Measurements from ENCODE around the gene MARCKSL1. TPM values are rescaled to one million over a fixed set of nuclear protein-coding genes. Genes with fewer than 3 reads are reported as not detected.

The MARCKSL1 gene
- total and polyA plus RNA-seq, 2 donors (not counting 1 experiment from before 2014, with no cell fraction given): 73.2 to 106 TPM

- peaks cover 22 to 35% of the 10 kb centered on the region in 2 donors for H3K4me1 ChIP-seq (ENCODE audit: control insufficient read depth in 2 of 2, insufficient read depth in 2 of 2, low read length in 2 of 2)
- TF ChIP-seq EZH2 (IDR thresholded peaks at IDR 0.05; ENCODE audit: borderline replicate concordance, insufficient read depth, low read depth, low read length, poor library complexity, severe bottlenecking) (no peak), CTCF (IDR thresholded peaks at IDR 0.05) (no peak)
- no peak overlapping the region for H3K27ac ChIP-seq (ENCODE audit: low read length in 2 of 2)
- DNase-seq (no peak), ATAC-seq (ENCODE audit: low read depth) (no peak)
- Mint-ChIP-seq H3K27ac (peak overlapping the region; percentile 60), H3K4me1 (peaks cover 27% of the 10 kb centered on the region), H3K4me3 (no peak overlapping the region), H3K27me3 (no peaks in the 10 kb centered on the region), H3K9me3 (ENCODE audit: insufficient read depth) (no peaks in the 10 kb centered on the region)
- no peaks in the 10 kb centered on the region for H3K79me2 ChIP-seq (ENCODE audit: control insufficient read depth, insufficient read depth, low read length)
- POLR2A ChIA-PET: interaction anchor here (1.1 to 2.3 kb wide), 2 partner anchors 14 to 22 kb away, joined by 4 to 23 read pairs; partner anchors contain the start of gene MARCKSL1
- H3K9ac ChIP-seq (ENCODE audit: low read length): no peak overlapping the region
- 100% methylated on average over 1 of the region's 3 CpGs for WGBS (ENCODE audit: insufficient coverage)
- no peak overlapping the region for H3K4me3 ChIP-seq (ENCODE audit: control extremely low read depth in 1 of 5, extremely low read depth in 1 of 5, insufficient read depth in 1 of 5, low read depth in 2 of 5, low read length in 4 of 5)
- H2AFZ ChIP-seq (ENCODE audit: insufficient read depth, low read depth, low read length, poor library complexity, severe bottlenecking): no peak overlapping the region
- H3K27me3 ChIP-seq (replicated peaks in 1 of 4; ENCODE audit: control extremely low read depth in 1 of 4, control insufficient read depth in 3 of 4, insufficient read depth in 4 of 4, low read length in 3 of 4): no peaks in the 10 kb centered on the region
- intact Hi-C loops (cut with micrococcal nuclease): loop anchor here (10.0 kb wide), 1 partner anchor 714 kb away; the partner anchor contains the start of gene PEF1
- no peaks in the 10 kb centered on the region for H3K36me3 ChIP-seq (replicated peaks in 1 of 2; ENCODE audit: control extremely low read depth in 1 of 2, control insufficient read depth in 1 of 2, extremely low read depth in 1 of 2, insufficient read depth in 2 of 2, low read length in 1 of 2)
- H4K20me1 ChIP-seq (ENCODE audit: control insufficient read depth, insufficient read depth, low read length, poor library complexity, severe bottlenecking): no peaks in the 10 kb centered on the region
- CTCF ChIA-PET: interaction anchor here (0.6 to 2.8 kb wide), 5 partner anchors 11 to 143 kb away, joined by 3 to 18 read pairs (median 4); partner anchors contain the start of gene MARCKSL1
- H3K9me3 ChIP-seq (ENCODE audit: control extremely low read depth in 1 of 3, control insufficient read depth in 2 of 3, insufficient read depth in 1 of 3, low read length in 2 of 3): no peaks in the 10 kb centered on the region
- no peak overlapping the region for H3K4me2 ChIP-seq (replicated peaks; ENCODE audit: low read depth, low read length, poor library complexity, severe bottlenecking)
Measured at GRCh38 chr1:32358435-32358834, 22.4 kb upstream of the MARCKSL1 start.

DNA sequence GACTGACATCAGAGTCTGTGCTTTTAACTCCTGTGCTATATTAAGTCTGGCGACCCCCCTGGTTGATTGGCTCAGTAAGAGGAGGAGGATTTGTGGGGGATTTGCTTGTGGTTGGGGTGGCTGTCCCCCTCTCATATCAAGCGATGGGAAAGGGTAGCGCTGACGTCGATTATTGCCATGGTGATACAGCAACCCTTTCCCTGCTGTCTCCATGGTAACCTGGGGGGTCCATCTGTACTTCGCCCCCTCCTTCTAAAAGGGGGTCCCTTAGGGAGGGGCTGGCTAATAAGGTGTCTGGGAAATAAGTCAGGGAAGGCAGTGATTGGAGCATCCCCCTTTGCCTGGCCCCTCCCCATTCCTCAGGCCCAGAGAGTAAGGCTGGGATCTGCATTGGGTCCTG is 21.6 kb upstream of the MARCKSL1 start:
- Histone ChIP-seq H3K27me3 (replicated peaks in 1 of 4; ENCODE audit: control extremely low read depth in 1 of 4, control insufficient read depth in 3 of 4, insufficient read depth in 4 of 4, low read length in 3 of 4) (no peaks in the 10 kb centered on the region), H3K4me1 (ENCODE audit: control insufficient read depth in 2 of 2, insufficient read depth in 2 of 2, low read length in 2 of 2) (peaks cover 22 to 35% of the 10 kb centered on the region in 2 donors), H3K79me2 (ENCODE audit: control insufficient read depth, insufficient read depth, low read length) (no peaks in the 10 kb centered on the region), H3K4me3 (ENCODE audit: control extremely low read depth in 1 of 5, extremely low read depth in 1 of 5, insufficient read depth in 1 of 5, low read depth in 2 of 5, low read length in 4 of 5) (no peak overlapping the region), H3K9ac (ENCODE audit: low read length) (no peak overlapping the region), H3K9me3 (ENCODE audit: control extremely low read depth in 1 of 3, control insufficient read depth in 2 of 3, insufficient read depth in 1 of 3, low read length in 2 of 3) (no peaks in the 10 kb centered on the region), H3K36me3 (replicated peaks in 1 of 2; ENCODE audit: control extremely low read depth in 1 of 2, control insufficient read depth in 1 of 2, extremely low read depth in 1 of 2, insufficient read depth in 2 of 2, low read length in 1 of 2) (no peaks in the 10 kb centered on the region), H2AFZ (ENCODE audit: insufficient read depth, low read depth, low read length, poor library complexity, severe bottlenecking) (no peak overlapping the region), H3K27ac (ENCODE audit: low read length in 2 of 2) (no peak overlapping the region), H4K20me1 (ENCODE audit: control insufficient read depth, insufficient read depth, low read length, poor library complexity, severe bottlenecking) (no peaks in the 10 kb centered on the region), H3K4me2 (replicated peaks; ENCODE audit: low read depth, low read length, poor library complexity, severe bottlenecking) (no peak overlapping the region)
- H3K27me3 Mint-ChIP-seq: no peaks in the 10 kb centered on the region
- ChIA-PET POLR2A (no interaction called here), CTCF (interaction anchor here (1.1 kb wide), 1 partner anchor 142 kb away, joined by 4 read pairs; no protein-coding TSS in a partner anchor)
- 100% methylated on average over 2 of the region's 6 CpGs for WGBS (ENCODE audit: insufficient coverage)
- H3K27ac Mint-ChIP-seq: no peak overlapping the region
- no peaks in the 10 kb centered on the region for H3K9me3 Mint-ChIP-seq (ENCODE audit: insufficient read depth)
- H3K4me3 Mint-ChIP-seq: no peak overlapping the region
- TF ChIP-seq EZH2 (IDR thresholded peaks at IDR 0.05; ENCODE audit: borderline replicate concordance, insufficient read depth, low read depth, low read length, poor library complexity, severe bottlenecking): no peak
- TF ChIP-seq CTCF (IDR thresholded peaks at IDR 0.05): no peak
- DNase-seq (no peak), ATAC-seq (ENCODE audit: low read depth) (no peak)
- H3K4me1 Mint-ChIP-seq: peaks cover 27% of the 10 kb centered on the region
- intact Hi-C loops (cut with micrococcal nuclease): loop anchor here (10.0 kb wide), 1 partner anchor 713 kb away; the partner anchor contains the start of gene PEF1

Measured in B cell (primary cell).